ENCODE results near the gene EFCAB13.
"Not testable (repeated sequence)": the region's sequence is repeated elsewhere in the genome, so short reads cannot be mapped to it uniquely, and the experiment has no call there.

The EFCAB13 gene

GRCh38 chr17:47335101-47335936 is 11.6 kb downstream of the EFCAB13 start:
- Histone ChIP-seq H3K9me3 (ENCODE audit: control insufficient read depth, insufficient read depth, low read length) (no peaks in the 10 kb centered on the region; the same call in 1 of the 2 replicates), H3K4me1 (ENCODE audit: insufficient read depth, low read length) (no peaks in the 10 kb centered on the region), H3K9ac (ENCODE audit: low read depth, low read length) (no peak overlapping the region), H3K36me3 (ENCODE audit: insufficient read depth, low read length) (no peaks in the 10 kb centered on the region)

DNA sequence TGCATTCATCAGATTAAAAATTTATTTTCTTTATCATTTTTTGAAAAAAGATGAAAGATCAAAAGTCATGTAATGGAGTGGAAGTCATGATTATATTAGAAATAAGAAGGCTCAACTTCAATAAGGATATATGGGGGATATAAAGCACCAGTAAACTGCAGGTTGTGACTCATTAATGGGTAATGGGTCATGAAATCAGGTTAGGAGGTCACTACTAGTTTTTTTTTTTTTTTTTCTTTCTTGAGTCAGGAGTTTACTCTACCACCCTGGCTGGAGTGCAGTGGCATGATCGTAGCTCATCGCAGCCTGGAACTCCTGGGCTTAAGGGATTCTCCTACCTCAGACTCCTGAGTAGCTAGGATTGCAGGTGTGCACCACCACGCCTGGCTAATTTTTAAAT is 14.3 kb downstream of the EFCAB13 start:
- H3K9ac ChIP-seq (ENCODE audit: low read depth, low read length), result no peak overlapping the region
- H3K36me3 ChIP-seq (ENCODE audit: insufficient read depth, low read length), result no peaks in the 10 kb centered on the region
- H3K9me3 ChIP-seq (ENCODE audit: control insufficient read depth, insufficient read depth, low read length), result no peaks in the 10 kb centered on the region
- H3K4me1 ChIP-seq (ENCODE audit: insufficient read depth, low read length), result no peaks in the 10 kb centered on the region

DNA sequence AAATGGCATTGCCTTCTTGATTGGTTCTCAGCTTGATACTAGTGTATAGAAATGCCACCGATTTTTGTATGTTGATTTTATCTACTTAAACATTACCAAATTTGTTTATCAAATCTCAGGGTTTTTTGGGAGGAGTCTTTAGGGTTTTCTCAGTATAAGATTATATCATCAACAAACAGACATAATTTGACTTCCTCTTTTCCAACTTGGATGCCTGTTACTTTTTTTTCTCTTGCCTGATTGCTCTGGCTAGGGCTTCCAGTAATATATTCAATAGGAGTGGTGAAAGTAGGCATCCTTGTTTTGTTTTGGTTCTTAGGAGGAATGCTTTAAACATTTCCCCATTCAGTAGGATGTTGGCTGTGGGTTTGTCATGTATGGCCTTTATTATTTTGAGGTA is 29.1 kb downstream of the EFCAB13 start:
- Histone ChIP-seq H3K36me3 (ENCODE audit: insufficient read depth, low read length) (no peaks in the 10 kb centered on the region), H3K4me1 (ENCODE audit: insufficient read depth, low read length) (no peaks in the 10 kb centered on the region), H3K9me3 (ENCODE audit: control insufficient read depth, insufficient read depth, low read length) (no peaks in the 10 kb centered on the region; the same call in 1 of the 2 replicates), H3K9ac (ENCODE audit: low read depth, low read length) (no peak overlapping the region)

GRCh38 chr17:47358652-47359051 is 34.9 kb downstream of the EFCAB13 start:
- no peaks in the 10 kb centered on the region; the same call in 1 of the 2 replicates for H3K9me3 ChIP-seq (ENCODE audit: control insufficient read depth, insufficient read depth, low read length)
- H3K36me3 ChIP-seq (ENCODE audit: insufficient read depth, low read length), result no peaks in the 10 kb centered on the region

GRCh38 chr17:47363171-47363570 is 39.4 kb downstream of the EFCAB13 start:
- H3K9ac ChIP-seq (ENCODE audit: low read depth, low read length), result no peak overlapping the region
- H3K9me3 ChIP-seq (ENCODE audit: control insufficient read depth, insufficient read depth, low read length), result no peaks in the 10 kb centered on the region
- no peaks in the 10 kb centered on the region for H3K4me1 ChIP-seq (ENCODE audit: insufficient read depth, low read length)
- H3K36me3 ChIP-seq (ENCODE audit: insufficient read depth, low read length), result no peaks in the 10 kb centered on the region

More at GRCh38 chr17:47358652-47359051, 34.9 kb downstream of the EFCAB13 start:
- no peak overlapping the region for H3K9ac ChIP-seq (ENCODE audit: low read depth, low read length)
- no peaks in the 10 kb centered on the region for H3K4me1 ChIP-seq (ENCODE audit: insufficient read depth, low read length)

GRCh38 chr17:47367257-47367656 is 43.5 kb downstream of the EFCAB13 start:
- H3K4me1 ChIP-seq (ENCODE audit: insufficient read depth, low read length), result no peaks in the 10 kb centered on the region
- no peaks in the 10 kb centered on the region for H3K36me3 ChIP-seq (ENCODE audit: insufficient read depth, low read length)
- no peaks in the 10 kb centered on the region for H3K9me3 ChIP-seq (ENCODE audit: control insufficient read depth, insufficient read depth, low read length)
- H3K9ac ChIP-seq (ENCODE audit: low read depth, low read length), result no peak overlapping the region

DNA sequence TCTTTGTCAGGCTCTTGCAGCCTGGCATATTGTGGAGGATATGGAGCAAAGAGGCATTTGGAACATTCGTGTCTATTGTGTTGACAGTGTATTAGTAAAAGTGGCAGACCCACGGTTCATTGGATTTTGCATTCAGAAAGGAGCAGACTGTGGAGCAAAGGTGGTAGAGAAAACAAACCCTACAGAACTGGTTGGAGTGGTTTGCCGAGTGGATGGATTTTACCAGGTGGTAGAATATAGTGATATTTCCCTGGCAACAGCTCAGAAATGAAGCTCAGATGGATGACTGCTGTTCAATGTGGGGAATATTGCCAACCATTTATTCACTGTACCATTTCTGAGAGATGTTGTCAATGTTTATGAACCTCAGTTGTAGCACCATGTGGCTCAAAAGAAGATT is 44.5 kb downstream of the EFCAB13 start:
- no peaks in the 10 kb centered on the region for H3K9me3 ChIP-seq (ENCODE audit: control insufficient read depth, insufficient read depth, low read length)
- no peaks in the 10 kb centered on the region for H3K36me3 ChIP-seq (ENCODE audit: insufficient read depth, low read length)
- no peak overlapping the region for H3K9ac ChIP-seq (ENCODE audit: low read depth, low read length)
- no peaks in the 10 kb centered on the region for H3K4me1 ChIP-seq (ENCODE audit: insufficient read depth, low read length)

DNA sequence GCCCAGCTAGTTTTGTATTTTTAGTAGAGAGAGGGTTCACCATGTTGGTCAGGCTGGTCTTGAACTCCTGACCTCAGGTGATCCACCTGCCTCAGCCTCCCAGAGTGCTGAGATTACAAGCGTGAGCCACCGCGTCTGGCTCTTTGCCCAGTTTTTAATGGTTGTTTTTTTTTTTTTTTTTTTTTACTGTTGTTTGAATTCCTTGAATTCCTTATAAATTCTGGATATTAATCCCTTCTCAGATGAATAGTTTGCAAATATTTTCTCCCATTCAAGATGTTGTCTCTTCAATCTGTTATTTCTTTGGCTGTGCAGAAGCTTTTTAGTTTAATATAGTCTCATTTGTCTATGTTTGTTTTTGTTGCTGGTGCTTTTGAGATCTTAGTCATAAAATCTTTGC is 47.1 kb downstream of the EFCAB13 start:
- not testable (repeated sequence) for H3K4me1 ChIP-seq (ENCODE audit: insufficient read depth, low read length); H3K9ac ChIP-seq (ENCODE audit: low read depth, low read length); H3K9me3 ChIP-seq (ENCODE audit: control insufficient read depth, insufficient read depth, low read length); H3K36me3 ChIP-seq (ENCODE audit: insufficient read depth, low read length)

- no peaks in the 10 kb centered on the region for H3K36me3 ChIP-seq (ENCODE audit: insufficient read depth, low read length)
- no peaks in the 10 kb centered on the region for H3K4me1 ChIP-seq (ENCODE audit: insufficient read depth, low read length)
- H3K9ac ChIP-seq (ENCODE audit: low read depth, low read length), result no peak overlapping the region
- H3K9me3 ChIP-seq (ENCODE audit: control insufficient read depth, insufficient read depth, low read length), result no peaks in the 10 kb centered on the region
Measured at GRCh38 chr17:47373002-47373401, 49.2 kb downstream of the EFCAB13 start.

- Histone ChIP-seq H3K4me1 (ENCODE audit: insufficient read depth, low read length) (no peaks in the 10 kb centered on the region), H3K36me3 (ENCODE audit: insufficient read depth, low read length) (no peaks in the 10 kb centered on the region), H3K9ac (ENCODE audit: low read depth, low read length) (no peak overlapping the region), H3K9me3 (ENCODE audit: control insufficient read depth, insufficient read depth, low read length) (no peaks in the 10 kb centered on the region)
Measured at GRCh38 chr17:47376247-47376646, 52.5 kb downstream of the EFCAB13 start.

GRCh38 chr17:47388825-47389224 is 65.1 kb downstream of the EFCAB13 start:
- Histone ChIP-seq H3K9me3 (ENCODE audit: control insufficient read depth, insufficient read depth, low read length) (no peaks in the 10 kb centered on the region), H3K4me1 (ENCODE audit: insufficient read depth, low read length) (no peaks in the 10 kb centered on the region), H3K9ac (ENCODE audit: low read depth, low read length) (no peak overlapping the region), H3K36me3 (ENCODE audit: insufficient read depth, low read length) (no peaks in the 10 kb centered on the region)

DNA sequence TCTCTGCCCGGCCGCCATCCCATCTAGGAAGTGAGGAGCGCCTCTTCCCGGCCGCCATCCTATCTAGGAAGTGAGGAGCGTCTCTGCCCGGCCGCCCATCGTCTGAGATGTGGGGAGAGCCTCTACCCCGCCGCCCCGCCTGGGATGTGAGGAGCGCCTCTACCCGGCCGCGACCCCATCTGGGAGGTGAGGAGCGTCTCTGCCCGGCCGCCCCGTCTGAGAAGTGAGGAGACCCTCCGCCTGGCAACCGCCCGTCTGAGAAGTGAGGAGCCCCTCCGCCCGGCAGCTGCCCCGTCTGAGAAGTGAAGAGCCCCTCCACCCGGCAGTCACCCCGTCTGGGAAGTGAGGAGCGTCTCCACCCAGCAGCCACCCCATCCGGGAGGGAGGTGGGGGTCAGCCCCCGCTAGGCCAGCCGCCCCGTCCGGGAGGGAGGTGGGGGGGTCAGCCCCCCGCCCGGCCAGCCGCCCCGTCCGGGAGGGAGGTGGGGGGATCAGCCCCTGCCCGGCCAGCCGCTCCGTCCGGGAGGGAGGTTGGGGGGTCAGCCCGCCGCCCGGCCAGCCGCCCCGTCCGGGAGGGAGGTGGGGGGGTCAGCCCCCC is 73.9 kb downstream of the EFCAB13 start:
- H3K9me3 ChIP-seq (ENCODE audit: control insufficient read depth, insufficient read depth, low read length); H3K4me1 ChIP-seq (ENCODE audit: insufficient read depth, low read length); H3K36me3 ChIP-seq (ENCODE audit: insufficient read depth, low read length); H3K9ac ChIP-seq (ENCODE audit: low read depth, low read length): not testable (repeated sequence)

GRCh38 chr17:47400333-47400732 is 76.6 kb downstream of the EFCAB13 start:
- peaks cover 5% of the 10 kb centered on the region; the same call in 1 of the 2 replicates for H3K4me1 ChIP-seq (ENCODE audit: insufficient read depth, low read length)
- H3K36me3 ChIP-seq (ENCODE audit: insufficient read depth, low read length), result no peaks in the 10 kb centered on the region
- H3K9ac ChIP-seq (ENCODE audit: low read depth, low read length), result no peak overlapping the region

DNA sequence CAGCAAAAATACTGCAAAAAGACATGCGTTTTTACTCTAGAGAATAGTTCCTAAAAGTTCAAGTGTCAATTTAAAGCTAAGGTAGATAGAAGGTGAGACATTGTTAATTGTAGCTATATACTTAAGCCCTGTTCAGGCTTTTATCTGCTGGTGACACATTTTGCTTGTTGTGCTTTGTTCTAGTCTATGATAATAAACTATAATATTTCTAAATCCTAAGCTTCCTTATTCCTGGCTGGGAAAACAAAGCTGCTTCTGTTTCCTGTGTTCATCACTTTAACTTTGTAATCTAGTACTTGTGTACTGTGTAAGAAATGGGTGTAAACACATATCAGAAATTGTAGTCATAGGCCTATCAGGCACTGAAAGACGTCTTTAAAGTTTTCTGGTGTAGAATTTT is 77.3 kb downstream of the EFCAB13 start:
- no peak overlapping the region for H3K9ac ChIP-seq (ENCODE audit: low read depth, low read length)
- peaks cover 3% of the 10 kb centered on the region for H3K9me3 ChIP-seq (ENCODE audit: control insufficient read depth, insufficient read depth, low read length)
- peaks cover 5% of the 10 kb centered on the region; the same call in 1 of the 2 replicates for H3K4me1 ChIP-seq (ENCODE audit: insufficient read depth, low read length)
- H3K36me3 ChIP-seq (ENCODE audit: insufficient read depth, low read length), result no peaks in the 10 kb centered on the region

More at GRCh38 chr17:47400333-47400732, 76.6 kb downstream of the EFCAB13 start:
- peaks cover 3% of the 10 kb centered on the region for H3K9me3 ChIP-seq (ENCODE audit: control insufficient read depth, insufficient read depth, low read length)

DNA sequence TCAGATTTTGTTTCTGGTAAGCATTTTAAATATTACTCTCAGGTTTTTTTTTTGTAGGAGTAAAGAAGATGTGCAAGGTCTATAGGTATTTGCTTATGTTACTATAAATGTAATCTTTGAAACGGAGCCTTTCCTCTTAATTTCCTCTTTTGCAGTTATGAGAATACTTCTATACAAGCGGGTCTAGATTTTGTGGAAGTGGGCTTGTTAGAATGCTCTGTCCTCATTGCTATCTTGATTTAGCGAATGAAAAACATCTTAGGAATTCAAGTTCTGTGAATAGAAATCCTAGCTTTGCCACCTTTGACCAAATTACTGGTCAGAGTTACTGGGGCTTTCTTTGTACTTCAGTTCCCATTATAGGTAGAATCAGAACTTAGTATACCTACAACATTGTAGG is 80.3 kb downstream of the EFCAB13 start:
- H3K9ac ChIP-seq (ENCODE audit: low read depth, low read length), result no peak overlapping the region
- no peaks in the 10 kb centered on the region for H3K9me3 ChIP-seq (ENCODE audit: control insufficient read depth, insufficient read depth, low read length)
- peaks cover 5% of the 10 kb centered on the region; the same call in 1 of the 2 replicates for H3K4me1 ChIP-seq (ENCODE audit: insufficient read depth, low read length)
- no peaks in the 10 kb centered on the region for H3K36me3 ChIP-seq (ENCODE audit: insufficient read depth, low read length)
